HG03575 (cell line): ENCODE measurements around the gene MED29.

ENCODE experiments used
- ATAC-seq: cut with Tn5 transposase; IDR thresholded peaks from one replicate; pipeline ENCODE4 v1.9.1; 2021; ENCODE audit not compliant: unreplicated experiment, insufficient number of reproducible peaks, low FRiP score; ENCODE audit errors: extremely low read depth

MED29 gene

DNA sequence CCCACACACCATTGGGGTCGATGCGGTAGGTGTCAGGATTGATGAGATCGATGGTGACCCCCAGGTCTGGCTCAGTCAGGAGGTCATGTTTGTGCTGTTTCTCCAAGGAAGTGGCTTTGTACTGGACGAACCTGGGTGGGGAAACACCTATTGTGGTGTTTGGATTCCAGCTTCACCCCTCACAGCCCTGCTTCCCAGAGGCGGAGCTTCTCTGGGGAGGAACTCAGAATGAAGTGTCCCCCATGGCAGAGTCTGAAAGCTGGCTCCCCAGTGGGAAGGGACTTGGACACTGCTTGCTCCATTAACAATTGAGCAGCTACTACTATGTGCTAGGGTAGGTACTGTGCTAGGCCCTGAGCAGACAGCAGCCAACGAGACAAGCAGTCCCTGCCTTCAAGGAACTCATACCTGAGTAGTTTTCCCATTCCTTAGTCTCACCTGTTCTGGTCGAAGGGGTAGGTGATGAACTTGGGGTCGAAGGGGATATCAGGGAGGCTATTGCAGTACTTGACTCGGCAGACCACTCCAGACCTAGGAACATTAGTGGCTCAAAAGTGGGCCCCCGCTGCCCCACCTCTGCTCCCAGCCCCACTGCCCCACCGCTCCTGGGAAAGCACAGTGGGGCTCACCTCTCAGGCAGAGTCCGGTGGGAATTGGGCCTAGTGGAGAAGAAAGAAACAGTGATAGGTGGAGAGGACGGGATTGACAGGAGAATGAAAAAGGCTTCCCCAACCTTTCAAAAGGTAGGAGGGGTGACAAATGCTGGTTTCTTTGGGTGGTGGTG, 1.4 kb upstream of the MED29 start:
- no peak for ATAC-seq

DNA sequence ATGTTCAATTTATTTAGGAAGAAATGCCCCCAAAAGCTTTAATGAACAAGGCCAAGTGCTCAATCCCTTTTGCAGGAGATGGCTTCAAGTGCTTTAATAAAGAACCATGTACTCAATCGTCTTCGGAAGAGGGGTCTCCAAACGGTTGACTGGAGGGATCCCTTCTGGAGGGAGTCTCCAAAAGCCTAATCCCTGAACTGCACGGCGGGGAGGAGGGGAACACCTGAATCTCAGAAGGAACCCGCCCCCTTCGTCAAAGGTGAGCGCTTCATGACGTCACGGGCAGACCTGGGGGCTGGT, 777 bp upstream of the MED29 start:
- no peak for ATAC-seq

DNA sequence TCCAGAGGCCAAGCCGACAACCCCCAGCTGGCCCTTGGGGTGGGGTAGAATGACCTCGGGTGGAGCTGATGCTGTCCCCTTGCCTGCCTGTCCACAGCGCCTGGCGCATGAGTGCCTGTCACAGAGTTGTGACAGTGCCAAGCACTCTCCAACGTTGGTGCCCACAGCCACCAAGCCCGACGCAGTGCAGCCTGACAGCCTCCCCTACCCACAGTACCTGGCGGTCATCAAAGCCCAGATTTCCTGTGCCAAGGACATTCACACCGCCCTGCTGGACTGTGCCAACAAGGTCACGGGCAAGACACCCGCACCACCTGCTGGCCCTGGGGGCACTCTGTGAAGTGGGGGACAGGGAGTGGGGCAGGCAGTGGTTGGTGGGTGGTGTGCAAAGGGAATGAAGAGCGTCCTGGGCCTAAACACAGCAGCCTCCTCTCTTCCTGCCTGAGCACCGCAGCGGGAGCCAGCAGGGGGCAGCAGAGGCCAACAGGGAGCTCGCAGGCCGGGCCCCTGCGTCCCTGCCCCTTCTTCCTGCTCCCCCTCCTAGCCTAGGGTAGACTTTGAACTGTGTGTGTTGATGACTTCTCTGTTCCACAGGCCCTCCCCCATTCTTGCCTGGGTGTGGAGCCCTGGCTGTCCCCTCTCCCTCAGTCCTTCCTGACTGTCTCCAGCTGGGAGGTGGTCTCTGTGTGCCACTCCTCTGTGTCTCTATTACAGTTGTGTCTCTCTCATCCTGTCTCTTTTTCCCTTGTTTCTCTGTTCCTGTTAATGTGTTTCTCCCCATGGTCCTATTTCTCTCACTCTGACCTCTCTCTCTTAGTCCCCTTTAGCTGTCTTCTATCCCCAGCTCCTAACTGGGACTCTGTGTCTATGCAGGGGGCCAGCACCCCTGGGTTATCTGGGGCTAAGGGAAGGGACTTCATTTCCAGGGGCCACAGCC, 6.5 kb downstream of the MED29 start:
- no peak for ATAC-seq

DNA sequence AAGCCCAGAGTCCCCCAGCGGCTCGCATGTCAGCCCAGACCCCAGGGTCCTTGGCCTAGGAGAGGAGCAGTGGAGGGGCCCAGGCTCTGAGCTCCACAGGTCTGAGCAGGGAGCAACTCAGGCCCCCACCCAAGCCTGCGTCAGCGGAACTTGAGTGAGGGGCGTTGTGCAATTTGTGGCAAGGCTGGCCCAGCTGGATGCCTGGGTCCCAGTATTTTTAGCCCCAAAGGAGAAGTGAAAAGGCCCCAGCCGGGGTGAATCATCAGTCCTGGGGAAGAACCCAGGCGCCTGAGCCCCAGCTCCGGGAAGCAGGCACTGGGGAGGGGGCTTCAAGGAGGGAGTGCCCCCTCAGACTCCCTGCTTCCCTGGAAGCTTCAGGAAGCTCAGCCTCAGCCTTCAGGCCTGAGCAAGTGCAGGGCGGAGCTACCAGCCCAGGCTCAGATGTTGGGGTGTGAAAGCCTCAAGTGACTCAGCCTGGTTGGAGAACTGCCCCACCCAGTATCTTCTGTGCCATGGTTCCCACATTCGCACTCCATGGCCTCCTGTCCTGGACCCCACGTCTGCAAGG, 7.2 kb downstream of the MED29 start:
- no peak for ATAC-seq

DNA sequence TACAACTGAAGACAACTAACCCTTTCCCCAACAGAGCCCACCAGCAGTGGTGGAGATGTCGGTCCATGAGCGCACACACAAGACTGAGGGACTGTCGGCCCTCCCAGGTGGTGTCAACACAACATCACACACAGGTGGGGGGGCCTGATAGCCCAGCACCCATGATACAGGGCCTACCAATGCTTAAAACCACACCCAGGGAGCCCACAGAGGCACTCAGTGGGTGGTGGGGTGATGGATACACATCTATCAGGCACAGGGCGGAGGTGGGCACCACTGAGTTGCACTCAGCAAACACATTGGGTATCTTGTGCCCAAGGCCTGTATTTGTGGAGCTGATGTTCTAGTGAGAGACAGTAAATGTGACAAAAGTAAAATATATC, 8.5 kb downstream of the MED29 start:
- no peak for ATAC-seq

DNA sequence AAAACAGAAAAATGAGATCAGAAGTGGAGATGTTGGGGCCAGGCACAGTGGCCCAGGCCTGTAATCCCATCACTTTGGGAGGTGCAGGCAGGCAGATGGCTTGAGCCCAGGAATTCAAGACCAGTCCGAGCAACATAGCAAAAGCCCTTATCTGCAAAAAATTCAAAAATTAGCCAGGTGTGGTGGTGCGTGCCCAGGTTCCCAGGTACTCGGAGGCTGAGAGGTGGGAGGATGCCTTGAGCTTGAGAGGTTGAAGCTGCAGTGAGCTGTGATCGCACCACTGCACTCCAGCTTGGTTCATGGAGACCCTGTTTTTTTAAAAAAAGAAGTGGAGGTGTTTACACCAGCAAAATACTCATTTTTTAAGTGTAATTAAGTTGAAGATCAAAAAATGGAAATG, 8.9 kb downstream of the MED29 start:
- ATAC-seq = no peak

DNA sequence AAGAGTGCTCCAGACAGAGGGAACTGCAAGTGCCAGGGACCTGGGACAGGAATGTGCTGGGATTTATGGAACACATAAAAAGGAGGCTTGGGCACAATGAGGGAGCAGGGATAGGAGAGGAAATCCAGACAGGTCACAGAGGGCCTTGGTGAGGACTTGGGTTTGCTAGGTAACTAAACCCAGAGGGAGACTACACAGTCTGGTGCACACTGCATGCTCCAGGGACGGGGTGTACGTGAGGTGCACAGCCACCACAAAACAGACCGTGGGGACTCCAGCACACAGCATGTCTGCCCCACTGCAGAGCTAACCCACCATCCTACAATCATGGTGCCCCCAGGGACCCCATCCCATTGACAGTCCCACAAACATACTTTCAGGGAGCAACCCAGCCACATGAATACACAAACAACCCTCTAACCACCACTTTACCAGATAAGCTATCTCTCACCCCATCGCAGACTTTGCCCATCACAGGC, 9.9 kb downstream of the MED29 start:
- no peak for ATAC-seq

DNA sequence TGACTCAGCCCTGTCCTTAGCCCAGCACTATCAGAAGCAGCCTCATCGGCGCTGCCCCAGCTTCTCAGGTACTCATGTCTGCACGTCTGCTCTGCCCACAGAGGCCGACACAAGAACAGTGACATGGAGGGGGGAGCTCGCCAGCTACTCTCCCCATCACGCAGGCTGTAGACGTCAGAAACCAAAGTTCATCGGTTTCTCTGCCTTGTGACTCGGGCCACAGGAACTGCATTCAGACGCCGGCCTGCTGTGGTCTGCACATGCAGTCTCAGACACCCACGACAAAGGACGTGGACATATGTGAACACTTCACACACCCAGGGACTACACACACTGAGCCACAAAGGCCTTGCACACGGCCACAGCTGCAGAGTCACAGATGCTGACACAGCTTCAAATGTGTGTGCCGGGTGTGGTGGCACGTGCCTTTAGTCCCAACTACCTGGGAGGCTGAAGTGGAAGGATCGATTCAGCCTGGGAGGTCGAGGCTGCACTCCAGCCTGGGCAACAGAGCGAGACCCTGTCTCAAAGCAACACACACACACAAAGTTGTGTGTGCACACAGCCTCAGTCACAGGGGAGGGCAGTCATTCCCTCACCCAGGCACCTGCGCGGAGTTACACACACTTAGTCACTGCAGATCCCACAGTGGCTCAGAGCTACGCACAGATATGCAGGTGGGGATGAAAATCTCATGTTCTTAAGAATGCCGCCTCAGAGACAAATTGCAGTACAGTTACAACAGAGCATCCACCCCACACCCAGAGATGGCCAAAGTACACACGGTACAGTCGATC, 10.6 kb downstream of the MED29 start:
- ATAC-seq = no peak

DNA sequence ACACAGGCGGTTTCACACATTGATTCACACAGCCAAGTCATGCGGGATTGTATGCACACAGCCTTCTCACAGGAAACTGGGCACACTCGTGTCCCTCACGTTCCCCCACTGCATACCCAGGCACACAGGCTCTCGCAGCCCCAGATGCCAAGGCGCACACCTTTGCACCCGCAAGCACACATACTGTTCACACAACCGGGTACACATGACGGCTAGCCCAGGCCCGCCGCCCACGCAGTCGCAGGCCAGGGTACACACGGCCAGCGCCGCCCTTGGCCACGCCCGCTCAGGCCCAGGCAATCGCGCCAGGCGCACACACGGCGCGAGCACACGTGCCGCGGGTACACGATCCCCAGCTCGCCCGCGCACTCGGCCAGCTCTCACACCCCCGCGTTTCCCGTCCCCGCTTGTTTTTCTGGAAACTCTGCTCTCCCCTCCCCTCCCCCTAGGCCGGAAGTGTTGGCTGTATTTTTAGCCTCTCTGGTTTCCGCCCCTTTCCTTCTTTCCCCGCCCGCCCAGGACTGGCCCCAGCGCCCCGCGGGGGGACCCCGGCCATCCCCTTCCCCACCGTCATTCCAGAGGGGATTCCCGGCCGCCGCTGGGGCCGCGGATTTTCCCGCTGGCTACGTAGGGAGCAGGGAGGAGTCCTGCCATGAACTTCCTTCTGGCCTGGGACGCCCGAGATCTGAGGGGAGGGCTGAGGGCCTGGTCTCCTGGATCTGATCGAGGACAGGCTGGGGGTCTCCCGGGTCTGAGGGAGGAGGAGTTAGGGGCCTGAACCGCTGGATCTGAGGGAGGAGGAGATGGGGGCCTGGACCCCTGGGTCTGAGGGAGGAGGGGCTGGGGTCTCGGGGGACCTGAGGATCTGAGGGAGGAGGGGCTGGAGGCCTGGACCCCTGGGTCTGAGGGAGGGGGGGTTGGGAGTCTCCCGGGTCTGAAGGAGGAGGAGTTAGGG, 11.4 kb downstream of the MED29 start:
- ATAC-seq = no peak

DNA sequence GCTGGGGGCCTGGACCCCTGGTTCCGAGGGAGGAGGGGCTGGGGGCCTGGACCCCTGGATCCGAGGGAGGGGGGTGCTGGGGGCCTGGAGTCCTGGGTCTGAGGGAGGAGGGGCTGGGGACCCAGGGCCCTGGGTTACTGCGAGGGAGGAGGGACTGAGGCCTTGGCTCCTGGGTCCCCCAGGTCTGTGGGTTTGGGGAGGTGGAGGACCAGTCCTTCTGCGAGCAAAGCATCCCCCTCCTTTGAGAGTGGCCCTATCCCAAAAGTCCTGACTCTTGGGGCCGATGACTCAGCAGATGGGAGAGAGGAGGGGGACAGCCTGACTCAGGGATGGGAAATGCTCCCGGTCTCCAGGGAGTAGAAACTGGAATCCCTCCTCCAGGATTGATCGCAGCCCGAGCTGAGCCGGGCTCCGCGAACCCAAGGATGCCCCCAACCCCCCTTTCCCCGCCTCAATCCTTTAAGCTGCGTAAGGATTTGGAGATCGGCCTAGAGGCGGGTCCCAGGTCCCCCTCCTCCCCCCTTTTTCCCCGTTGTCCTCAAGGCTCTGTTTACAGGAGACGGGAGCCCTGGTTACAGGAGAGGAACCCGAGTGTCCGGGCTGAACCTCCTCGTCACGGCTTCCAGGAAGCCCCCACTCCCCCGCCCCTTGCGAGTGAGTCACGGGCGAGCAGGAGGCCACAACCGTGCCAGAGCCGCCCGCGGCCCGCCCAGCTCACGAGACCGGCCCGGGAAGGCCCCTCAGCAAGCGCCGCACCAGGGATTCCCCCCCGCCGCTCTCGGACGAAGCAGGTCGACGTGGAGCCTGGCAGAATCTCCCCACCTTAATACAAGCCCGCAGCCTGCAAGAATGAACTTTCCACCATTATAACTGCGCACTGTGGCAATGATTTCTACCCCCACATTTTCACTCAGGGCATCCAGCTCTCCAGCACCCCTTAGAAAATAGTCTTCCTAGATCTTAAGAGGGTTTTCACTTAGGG, 12.4 kb downstream of the MED29 start:
- no peak for ATAC-seq

DNA sequence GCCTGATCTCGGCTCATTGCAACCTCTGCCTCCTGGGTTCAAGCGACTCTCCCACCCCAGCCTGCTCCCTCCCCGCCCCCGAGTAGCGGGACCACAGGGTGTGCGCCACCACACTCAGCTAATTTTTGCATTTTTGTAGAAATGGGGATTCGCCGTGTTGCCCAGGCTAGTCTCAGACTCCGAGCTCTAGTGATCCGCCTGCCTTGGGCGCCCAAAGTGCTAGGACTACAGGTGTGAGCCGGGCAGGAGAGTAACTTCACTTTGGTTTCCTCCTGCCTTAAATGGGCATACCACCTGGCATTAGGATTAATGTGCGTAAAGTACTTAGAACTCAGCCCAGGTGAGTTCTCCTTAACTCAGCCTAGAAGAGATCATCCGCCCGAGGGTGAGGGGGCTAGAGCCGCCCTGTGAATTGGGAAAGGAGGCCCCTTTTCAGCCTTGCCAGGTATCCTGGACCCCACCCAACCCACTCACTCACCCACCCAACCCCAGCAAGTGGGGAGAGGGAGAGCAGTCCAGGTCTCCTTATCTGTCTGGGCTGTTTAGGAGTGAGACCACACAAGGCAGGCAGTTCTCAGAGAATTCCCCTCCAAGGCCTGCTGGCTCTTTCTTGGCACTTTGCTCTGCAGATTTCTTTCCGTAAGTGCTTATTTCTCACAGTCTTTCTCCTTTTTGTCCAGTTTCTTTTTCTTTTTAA, 14.2 kb downstream of the MED29 start:
- no peak for ATAC-seq

DNA sequence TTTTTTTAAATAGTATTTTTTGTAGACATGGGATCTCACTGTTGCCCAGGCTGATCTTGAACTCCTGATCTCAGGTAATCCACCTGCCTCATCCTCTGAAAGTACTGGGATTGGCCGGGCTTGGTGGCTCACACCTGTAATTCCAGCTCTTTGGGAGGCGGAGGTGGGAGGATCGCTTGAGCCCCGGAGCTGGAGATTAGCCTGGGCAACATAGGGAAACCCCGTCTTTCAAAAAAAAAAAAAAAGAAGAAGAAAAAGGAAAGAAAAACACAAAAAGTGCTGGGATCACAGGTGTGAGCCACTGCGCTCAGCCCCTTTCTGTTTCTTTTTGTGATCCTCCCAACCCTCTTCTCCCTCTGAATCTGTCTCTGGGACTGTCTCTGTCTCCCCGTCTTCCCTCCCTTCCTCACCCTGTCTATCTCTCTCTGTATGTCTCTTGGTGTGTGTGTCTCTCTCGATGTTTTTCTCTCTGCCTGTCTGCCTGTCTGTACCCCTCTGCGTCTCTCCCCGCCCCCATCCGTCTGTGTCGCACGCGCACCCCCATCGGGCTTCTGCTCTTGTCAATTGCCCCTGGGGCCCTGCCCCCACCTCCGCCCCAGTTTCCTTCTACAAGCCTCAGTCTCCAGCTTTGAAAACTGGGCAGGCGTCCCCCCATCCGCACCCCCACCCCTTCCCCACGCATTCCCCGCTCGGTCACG, 14.9 kb downstream of the MED29 start:
- no peak for ATAC-seq

DNA sequence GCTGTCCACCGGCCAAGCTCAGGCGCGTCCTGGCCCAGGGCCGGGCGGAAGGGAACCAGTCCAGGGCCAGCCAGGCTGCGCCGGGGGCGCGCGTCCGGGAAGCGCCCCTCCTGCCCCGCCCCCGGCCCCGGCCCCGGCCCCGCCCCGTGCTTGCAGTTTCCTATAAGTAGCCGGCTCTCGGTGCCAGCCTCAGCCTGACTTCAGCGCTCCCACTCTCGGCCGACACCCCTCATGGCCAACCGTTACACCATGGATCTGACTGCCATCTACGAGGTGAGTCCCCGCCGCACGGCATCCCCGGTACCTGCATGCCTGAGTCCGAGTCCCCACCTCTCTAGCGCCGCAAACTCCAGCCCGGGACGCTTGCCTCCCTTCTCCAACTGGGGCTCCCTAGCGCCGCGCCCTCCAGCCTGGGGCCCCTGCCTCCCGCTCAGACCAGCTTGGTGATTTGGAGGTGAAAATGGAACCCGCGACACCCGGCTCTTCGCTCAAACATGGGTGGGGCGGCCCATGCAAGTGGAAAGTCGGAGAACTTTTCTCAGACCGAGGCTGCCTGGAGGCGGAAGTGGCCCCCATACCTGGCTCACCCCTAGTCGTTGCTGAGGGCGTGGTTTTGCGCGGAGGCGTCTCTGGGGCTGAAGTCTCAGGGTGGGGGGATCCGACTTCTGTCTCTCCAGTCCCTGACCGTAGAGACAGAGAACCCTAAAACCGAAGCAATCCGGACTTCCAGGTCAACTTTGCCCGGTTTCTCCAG, 15.7 kb downstream of the MED29 start, which contains the start of gene ZFP36:
ZFP36 (plus strand) TSS at position 192 of the 754 bp plus-strand sequence; CDS start at position 250, 58 bp downstream.
- ATAC-seq = no peak

DNA sequence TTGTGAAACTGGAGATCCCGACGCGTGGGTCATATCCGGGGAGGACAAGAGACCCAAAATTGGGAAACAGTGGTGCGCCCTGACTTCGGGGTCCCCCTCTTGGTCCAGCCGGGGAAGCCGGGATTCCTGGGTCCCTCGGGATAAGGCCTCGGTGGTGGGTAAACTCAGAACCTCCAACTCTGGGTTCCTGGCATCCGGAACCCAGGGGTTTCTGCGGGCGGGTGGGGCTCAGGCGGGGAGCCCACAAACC, 16.2 kb downstream of the MED29 start:
- ATAC-seq = no peak

DNA sequence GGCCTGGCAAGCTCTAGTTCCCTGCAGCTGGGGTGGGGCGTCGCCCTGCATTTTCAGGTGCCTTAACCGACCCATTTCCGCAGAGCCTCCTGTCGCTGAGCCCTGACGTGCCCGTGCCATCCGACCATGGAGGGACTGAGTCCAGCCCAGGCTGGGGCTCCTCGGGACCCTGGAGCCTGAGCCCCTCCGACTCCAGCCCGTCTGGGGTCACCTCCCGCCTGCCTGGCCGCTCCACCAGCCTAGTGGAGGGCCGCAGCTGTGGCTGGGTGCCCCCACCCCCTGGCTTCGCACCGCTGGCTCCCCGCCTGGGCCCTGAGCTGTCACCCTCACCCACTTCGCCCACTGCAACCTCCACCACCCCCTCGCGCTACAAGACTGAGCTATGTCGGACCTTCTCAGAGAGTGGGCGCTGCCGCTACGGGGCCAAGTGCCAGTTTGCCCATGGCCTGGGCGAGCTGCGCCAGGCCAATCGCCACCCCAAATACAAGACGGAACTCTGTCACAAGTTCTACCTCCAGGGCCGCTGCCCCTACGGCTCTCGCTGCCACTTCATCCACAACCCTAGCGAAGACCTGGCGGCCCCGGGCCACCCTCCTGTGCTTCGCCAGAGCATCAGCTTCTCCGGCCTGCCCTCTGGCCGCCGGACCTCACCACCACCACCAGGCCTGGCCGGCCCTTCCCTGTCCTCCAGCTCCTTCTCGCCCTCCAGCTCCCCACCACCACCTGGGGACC, 16.6 kb downstream of the MED29 start:
- ATAC-seq = no peak
